Measurements from ENCODE around the gene AMBRA1.
"Not testable (repeated sequence)": the region's sequence is repeated elsewhere in the genome, so short reads cannot be mapped to it uniquely, and the experiment has no call there.

AMBRA1 gene

DNA sequence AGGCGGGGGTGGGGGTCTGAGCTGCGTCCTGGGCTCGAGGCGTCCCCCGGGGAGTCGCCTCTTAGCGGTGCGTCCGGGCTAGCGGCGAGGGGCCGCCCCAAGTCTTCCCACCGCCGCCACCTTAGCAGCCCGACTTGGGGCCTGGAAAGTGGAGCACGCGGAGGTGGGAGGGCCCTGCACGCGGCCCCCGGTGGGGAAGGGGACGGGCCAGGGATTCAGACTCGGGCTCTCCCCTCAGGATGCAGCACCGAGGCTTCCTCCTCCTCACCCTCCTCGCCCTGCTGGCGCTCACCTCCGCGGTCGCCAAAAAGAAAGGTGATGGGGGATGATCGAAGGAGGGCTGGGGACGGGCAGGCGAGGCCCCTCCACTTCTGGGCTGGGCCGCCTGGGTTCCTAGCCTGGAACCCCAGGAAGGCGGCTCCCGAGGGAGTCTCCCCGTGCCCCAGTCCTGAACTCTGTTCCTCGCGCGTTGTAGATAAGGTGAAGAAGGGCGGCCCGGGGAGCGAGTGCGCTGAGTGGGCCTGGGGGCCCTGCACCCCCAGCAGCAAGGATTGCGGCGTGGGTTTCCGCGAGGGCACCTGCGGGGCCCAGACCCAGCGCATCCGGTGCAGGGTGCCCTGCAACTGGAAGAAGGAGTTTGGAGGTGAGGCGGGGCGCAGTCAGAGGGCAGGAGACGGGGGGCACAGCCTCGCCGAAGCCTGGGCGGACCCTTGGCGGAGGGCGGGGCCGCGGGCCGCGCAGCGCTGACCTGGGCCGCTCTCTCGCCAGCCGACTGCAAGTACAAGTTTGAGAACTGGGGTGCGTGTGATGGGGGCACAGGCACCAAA lies 211.8 kb downstream of the AMBRA1 start:
- peak; percentile 35; the same call in 1 of the 2 replicates for TF ChIP-seq ZFX (IDR thresholded peaks at IDR 0.05)
- TF ChIP-seq, protein P1, sequence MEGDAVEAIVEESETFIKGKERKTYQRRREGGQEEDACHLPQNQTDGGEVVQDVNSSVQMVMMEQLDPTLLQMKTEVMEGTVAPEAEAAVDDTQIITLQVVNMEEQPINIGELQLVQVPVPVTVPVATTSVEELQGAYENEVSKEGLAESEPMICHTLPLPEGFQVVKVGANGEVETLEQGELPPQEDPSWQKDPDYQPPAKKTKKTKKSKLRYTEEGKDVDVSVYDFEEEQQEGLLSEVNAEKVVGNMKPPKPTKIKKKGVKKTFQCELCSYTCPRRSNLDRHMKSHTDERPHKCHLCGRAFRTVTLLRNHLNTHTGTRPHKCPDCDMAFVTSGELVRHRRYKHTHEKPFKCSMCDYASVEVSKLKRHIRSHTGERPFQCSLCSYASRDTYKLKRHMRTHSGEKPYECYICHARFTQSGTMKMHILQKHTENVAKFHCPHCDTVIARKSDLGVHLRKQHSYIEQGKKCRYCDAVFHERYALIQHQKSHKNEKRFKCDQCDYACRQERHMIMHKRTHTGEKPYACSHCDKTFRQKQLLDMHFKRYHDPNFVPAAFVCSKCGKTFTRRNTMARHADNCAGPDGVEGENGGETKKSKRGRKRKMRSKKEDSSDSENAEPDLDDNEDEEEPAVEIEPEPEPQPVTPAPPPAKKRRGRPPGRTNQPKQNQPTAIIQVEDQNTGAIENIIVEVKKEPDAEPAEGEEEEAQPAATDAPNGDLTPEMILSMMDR (conservative IDR thresholded peaks at IDR 0.05): no peak
- H3K27ac ChIP-seq: peak overlapping the region; percentile 41

DNA sequence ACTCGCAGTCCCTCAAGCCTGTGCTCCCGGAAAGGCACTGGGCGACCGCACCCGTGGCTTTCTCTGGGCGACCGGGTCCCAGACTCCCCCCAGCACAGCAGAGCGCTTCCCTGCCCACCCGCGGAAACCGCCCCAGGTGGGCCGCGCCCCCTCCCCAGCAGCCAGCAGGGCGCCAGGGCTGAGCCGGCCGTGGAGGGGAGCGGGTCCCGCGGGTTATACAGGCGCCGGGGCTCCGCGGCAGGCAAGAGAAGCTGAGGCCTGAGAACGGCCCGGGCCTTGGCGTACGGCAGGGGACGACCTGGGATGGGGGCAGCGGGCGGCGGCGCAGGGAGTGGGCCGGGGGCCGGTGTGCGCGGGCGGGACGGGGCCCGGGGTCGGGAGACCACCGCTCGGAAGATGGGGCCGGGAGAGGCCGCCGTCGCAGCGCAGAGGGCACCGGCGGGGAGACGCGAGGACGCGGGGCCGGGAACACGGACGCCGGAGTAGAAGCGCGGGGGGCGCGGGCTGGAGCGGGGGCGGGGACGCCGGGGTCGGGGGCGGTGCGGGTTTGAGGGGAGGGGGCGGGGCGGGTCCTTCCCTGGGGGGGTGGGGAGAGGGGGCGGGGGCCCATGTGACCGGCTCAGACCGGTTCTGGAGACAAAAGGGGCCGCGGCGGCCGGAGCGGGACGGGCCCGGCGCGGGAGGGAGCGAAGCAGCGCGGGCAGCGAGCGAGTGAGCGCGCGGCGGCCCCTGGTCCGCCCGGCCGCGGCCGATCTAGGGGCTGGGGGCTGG lies 212.6 kb downstream of the AMBRA1 start, which contains the start of gene MDK:
TSS of gene MDK (plus strand) at position 622 of the 771 bp plus-strand sequence. CDS start 389 bp downstream, outside the sequence.
- TF ChIP-seq, protein P1 (conservative IDR thresholded peaks at IDR 0.05): no peak
- TF ChIP-seq ZFX (IDR thresholded peaks at IDR 0.05): no peak
- peak within 1 kb of the TSS; percentile 41 for H3K27ac ChIP-seq

DNA sequence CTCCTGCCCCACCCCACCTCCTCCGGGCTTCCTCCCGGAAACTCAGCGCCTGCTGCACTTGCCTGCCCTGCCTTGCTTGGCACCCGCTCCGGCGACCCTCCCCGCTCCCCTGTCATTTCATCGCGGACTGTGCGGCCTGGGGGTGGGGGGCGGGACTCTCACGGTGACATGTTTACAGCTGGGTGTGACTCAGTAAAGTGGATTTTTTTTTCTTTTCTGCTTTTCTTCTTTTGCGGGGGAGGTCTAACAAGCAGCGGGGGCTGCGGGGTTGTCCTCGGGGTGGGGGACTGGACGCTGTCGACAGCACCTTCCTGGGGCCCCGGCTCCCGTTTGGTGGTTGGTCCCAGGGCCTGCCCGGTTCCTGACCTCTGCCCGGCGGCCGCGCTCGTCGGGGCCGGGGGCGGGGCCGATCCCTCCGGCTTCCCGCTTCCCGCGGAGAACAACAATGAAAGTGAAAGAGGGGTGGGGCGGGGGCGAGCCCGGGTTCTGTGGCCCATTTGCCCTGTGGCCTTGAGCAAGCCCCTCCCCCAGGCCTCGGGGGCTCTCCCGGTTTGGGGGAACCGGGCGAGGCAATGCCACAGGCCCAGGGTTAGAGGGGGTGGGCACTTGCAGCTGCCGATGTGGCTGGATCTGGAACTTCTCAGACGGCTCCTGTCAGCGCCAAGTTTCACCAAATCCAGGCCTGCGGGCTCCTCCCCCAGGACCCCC lies 213.3 kb downstream of the AMBRA1 start:
- TF ChIP-seq, protein P1 (conservative IDR thresholded peaks at IDR 0.05): no peak
- TF ChIP-seq ZFX (IDR thresholded peaks at IDR 0.05): no peak
- H3K27ac ChIP-seq: no peak overlapping the region

DNA sequence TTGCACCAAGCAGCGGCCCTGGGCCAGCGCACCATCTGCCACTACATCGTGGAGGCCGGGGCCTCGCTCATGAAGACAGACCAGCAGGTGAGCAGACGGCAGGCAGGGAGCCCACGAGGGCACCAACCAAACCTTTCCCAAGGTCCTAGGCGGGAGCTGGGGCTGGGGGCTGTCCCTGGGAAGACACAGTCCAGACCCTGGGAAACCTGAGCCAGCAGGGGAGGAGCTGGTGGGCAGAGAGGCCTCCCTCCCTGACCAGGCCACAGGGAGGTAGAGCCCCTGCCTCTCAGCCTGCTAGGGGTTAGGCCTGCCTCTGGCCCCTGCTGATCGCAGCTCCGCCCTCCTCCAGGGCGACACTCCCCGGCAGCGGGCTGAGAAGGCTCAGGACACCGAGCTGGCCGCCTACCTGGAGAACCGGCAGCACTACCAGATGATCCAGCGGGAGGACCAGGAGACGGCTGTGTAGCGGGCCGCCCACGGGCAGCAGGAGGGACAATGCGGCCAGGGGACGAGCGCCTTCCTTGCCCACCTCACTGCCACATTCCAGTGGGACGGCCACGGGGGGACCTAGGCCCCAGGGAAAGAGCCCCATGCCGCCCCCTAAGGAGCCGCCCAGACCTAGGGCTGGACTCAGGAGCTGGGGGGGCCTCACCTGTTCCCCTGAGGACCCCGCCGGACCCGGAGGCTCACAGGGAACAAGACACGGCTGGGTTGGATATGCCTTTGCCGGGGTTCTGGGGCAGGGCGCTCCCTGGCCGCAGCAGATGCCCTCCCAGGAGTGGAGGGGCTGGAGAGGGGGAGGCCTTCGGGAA lies 214.1 kb downstream of the AMBRA1 start:
- not testable (repeated sequence) for H3K27ac ChIP-seq

DNA sequence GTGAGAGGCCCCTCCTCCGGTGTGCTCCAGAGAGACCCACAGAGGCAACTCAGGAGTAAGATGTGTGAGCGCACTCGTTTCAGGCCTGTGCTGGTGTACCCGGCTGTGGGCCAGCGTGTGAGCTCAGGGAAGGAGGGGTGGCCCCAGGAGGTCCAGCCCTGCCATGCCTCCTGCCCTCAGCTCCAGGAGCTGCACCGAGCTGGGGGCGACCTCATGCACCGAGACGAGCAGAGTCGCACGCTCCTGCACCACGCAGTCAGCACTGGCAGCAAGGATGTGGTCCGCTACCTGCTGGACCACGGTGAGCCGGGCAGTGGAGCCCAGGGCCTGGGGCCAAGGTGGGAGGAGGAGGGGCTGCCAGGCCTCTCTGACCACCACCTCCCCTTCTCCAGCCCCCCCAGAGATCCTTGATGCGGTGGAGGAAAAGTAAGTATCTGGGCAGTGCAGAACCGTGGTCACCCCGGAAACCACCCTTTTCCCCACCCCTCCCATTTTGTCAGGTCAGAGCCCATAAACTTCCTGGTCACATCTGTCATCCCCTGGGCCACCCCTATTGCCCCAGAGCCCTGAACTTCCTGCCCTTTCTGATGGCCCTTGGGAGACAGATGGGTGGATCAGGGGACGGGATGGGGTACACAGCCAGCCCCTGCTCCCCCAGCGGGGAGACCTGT lies 214.9 kb downstream of the AMBRA1 start:
- TF ChIP-seq, protein P1 (conservative IDR thresholded peaks at IDR 0.05): no peak
- TF ChIP-seq ZFX (IDR thresholded peaks at IDR 0.05): no peak
- no peak overlapping the region for H3K27ac ChIP-seq

DNA sequence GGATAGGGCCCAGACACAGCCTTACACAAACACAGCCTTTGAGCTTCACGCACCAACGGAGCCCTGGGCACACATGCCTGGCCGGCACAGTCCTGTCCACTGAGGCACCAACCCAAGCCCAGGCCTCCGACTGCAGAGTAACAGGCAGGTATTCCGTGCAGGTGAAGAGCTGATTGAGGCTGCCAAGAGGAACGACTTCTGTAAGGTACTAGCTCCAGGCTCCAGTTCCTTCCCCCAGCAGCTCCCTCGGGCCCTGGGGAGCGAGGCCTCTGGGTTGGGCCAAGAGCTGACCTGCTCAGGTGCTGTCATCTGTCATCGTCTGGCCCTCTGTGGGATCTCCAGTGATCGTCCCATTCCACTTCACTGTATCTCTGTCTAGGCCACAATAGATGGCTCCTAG lies 215.5 kb downstream of the AMBRA1 start:
- no peak overlapping the region for H3K27ac ChIP-seq
- TF ChIP-seq, protein P1 (conservative IDR thresholded peaks at IDR 0.05): no peak
- TF ChIP-seq ZFX (IDR thresholded peaks at IDR 0.05): no peak

Data from C4-2B (cell line).